GM19099 (cell line): Measurements from ENCODE around the gene RNF217.

Source experiments
- POLR2A ChIP-seq: IDR thresholded peaks from 3 replicates; pipeline ENCODE4 v1.6.1; 2011; ENCODE audit warnings: low read depth; ENCODE audit not compliant: insufficient read length; ENCODE audit errors: extremely low read depth

The RNF217 gene

DNA sequence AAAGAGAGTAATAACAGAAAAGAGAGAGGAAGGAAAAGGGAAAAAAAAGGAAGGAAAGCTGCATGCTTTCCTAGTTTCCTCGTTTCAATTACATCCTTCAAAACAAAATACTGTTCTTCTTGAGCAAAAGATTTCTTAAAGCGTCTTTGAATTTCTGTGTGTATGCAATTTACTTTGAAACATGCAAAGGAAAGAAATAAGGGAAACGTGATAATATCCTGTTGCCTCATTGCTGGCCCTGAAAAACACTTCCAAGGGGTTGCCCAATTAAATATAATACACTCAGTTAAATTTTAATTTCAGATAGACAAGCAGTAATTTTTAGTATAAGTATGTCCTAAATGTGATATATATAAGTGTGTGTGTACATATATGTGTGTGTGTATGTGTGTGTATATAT is 140.2 kb downstream of the RNF217 start:
- no peak for TF ChIP-seq POLR2A

DNA sequence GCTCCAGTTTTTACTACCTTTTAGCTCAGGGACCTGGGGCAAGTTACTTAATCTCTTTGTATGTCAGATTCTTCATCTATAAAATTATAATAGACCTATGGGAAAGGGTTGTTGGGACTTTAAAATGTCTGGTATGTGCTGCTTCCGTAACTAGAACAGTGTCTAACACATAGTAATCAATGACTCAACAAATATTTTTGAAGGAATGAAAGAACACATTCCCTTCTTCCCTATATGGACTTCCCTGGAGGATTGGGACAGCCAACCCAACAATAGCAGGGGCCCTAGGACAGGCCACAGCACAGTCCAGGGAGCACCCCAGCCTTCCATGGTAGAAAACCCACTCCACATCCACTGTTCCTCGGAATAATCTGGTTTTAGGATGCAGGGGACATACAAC is 140.7 kb downstream of the RNF217 start:
- TF ChIP-seq POLR2A = no peak

DNA sequence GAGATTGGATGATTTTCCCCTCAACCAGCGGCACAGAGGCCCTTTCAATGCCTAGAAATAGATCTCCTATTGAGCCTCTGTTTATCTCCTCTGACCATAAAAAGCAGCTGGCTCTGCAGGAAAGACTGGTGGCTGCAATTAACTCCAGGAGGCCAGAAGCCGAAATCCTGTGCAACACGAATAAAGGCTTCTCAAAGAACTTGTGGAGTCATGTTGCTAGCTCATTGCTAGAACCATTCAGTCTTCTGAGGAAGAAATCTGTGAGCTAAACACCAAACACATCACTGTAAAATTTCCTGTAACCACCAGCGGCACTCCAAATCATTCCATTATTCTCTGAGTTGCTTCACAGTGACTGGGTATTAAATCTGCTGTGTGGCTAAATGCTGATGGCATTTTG is 142.2 kb downstream of the RNF217 start:
- no peak for TF ChIP-seq POLR2A

DNA sequence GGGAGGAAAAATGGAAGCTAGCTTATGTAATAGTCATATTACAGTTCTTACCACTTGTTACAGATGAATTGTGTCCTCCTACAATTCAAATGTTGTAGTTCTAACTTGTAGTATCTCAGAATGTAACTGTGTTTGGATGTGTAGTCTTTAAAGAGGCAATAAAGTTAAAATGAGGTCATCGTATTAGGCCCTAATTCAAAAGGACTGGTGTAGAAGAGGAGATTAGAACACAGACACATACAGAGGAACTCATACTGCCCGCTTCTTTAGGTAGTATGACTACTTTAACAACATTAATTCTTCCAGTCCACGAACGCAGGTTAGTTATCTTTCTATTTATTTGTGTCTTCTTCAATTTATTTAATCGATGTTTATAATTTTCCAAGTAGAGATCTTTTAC is 144.8 kb downstream of the RNF217 start:
- TF ChIP-seq POLR2A = no peak

DNA sequence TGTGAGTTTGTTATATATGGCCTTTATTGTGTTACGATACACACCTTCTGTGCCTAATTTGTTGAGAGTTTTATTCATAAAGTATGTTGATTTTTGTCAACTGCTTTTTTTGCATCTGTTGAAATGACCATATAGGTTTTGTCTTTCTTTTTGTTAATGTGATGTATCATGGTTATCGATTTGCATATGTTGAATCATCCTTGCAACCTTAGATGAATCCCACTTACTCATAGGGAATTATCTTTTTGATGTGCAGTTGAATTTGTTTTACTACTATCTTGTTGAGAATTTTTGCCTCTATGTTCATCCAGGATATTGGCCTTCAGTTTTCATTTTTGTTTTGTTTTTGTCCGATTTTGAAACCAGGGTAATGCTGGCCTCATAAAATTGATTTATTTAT is 145.7 kb downstream of the RNF217 start:
- no peak for TF ChIP-seq POLR2A

DNA sequence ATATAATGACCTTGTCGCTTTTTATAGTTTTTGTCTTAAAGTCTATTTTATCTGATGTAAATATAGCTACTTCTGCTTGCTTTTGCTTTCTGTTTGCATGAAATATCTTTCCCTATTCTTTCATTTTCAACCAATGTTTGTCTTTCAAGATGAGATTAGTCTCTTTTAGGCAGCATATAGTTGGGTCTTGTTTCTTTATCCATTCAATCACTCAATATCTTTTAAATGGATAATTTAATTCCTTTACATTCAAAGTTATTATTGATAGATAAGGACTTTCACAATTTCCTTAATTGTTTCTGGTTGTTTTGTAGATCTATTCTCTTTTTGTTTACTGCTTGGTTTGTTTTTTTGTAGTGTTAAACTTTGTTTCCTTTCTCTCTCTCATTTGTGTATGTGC is 147.8 kb downstream of the RNF217 start:
- no peak for TF ChIP-seq POLR2A

DNA sequence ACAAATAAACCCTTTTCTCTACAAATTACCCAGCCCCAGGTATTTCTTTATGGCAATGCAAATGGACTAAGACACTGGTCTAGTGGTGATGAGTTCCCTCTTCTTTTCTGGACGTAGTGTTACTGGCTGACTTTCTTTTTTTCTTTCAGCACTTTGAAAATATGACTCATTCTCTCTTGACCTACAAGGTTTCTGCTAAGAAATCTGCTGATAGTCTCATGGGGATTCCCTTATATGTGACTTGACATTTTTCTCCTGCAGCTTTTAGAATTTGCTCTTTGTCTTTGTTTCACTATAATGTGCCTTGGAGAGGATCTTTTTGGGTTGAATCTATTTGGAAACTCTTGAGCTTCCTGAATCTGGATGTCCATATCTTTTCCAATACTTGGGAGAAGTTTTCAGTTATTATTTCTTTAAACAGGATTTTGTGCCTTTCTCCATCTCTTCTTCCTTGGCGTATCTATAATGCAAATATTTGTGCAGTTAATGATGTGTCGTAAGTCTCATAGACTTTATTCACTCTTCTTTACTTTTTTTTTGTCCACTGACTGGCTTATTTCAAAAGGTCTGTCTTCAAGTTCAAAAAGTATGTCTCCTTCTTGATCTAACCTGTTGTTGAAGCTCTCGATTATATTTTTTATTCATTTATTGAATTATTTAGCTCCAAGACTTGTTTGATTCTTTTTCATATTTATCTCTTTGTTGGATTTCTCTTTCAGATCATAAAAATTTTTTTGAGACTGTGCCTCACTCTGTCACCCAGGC is 149.2 kb downstream of the RNF217 start:
- TF ChIP-seq POLR2A = no peak

DNA sequence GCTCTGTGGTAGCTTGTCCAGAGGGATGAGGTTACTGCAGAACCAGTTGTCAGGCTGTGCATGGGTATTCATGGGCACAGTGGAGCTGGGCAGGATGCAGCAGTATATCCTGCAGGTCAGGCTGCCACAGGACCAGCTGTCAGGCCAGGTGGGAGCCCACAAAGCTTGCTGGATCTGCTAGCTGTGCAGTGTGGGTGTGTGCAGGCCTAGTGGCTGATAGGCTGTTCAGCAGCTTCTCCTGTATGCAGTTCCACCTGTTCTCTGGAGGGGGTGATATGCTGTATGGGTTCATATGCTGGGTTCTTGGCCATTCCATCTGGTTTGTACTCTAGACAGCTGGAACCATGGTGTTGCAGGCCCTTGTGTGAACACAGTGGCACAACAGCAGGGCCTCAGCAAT is 150.7 kb downstream of the RNF217 start:
- no peak for TF ChIP-seq POLR2A

DNA sequence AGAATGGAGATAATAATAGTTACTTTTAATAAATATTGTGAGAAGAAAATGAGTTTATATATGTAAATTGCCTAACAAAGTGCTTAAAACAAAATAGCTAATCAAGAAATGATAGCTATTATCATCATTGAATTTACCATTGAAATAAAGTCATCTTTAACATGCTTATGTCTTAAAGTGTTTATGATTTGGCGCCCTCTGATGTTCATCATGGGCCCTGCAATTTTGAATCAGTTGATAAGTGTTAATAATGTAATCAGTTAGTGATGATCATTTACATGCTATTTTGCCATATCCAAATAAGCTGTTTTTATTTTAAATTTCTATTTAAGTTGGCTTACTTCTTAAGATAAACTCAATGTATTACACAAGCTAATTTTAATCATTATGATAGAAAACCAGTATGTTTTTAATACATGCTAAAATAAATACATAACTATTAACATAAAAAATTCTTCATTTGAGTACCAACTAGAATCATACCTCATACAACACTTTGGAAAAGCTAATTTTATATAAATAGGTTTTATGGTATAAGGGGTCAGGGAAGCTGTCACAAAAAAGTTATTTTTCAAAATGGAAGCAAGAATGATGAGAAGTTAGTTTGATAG is 152.1 kb downstream of the RNF217 start:
- no peak for TF ChIP-seq POLR2A

DNA sequence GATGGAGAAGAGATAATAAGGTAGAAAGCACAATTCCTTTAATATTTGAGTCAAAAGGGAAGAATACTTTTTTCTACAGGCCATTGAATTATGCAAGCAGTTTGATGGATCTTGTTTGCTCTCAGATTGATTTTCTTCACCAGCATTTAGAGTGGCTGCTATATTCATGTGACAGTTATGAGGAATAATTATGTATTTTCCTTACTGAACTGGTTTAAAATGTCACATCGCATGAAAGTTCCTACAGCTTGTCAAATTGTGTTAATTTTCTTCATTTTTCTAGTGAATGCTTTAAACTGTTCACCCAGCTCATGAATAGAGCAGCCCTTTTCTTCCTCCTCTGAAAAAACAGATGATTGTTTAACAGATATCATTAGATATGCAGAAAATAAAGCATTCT is 153.9 kb downstream of the RNF217 start:
- TF ChIP-seq POLR2A = no peak

DNA sequence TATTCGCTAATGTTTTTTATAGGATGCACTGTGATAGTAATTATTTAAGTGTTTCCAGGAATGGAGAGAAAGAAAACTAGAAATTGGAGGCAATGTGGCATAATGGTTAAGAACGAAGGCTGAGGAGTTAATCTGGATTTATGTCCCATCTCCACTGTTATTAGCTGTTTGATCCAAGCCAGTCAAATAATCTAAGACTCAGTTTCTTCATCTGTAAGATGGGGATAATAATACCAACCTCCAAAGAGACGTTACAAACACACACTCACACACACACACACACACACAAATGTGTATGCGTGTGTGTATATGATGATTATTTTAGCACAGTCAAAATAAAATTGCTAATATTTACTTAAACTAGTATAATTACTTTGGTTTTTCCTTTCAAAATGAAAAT is 154.5 kb downstream of the RNF217 start:
- no peak for TF ChIP-seq POLR2A

DNA sequence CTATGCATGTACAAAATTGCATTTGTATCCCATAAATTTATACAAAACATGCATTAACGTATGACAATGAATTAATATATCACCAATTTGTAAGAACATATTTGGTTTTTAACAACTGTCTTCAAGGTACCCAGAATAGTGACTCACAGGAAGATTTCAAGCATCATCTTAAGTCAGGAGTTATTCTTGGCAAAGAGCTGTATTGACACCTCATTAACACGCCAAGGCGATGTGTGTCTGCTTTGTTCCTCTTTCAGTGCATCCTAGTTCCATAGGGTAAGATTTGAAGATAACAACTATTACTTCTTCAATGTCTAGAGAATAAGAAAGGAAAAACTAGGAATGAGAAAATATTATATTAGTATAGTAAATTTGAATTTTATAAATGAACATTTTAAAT is 155.6 kb downstream of the RNF217 start:
- no peak for TF ChIP-seq POLR2A

DNA sequence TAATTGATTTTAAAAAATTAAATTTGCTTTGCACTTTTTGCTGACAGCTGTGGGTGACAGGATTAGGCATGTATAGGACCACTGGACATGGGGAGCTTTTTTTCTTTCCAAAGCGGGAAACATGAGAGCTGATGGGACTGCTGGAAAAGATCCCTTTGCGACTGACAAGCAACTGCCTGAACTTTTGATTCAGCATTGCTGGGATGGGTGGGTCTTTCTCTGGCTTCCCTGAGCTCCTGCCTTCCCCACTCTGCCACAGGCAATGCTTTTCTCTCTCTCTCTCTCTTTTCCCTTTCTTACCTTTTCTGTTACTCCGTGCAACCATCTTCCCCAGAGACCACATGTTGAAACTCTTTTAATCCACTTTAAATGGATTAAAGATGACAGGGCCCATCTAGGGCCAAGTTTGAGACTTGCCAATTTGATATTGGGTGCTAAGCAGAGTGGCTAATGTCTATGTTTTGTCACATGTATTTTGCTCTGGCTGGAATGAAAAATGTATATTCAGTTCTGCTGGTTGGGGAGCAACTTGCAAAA is 157.9 kb downstream of the RNF217 start:
- no peak for TF ChIP-seq POLR2A

DNA sequence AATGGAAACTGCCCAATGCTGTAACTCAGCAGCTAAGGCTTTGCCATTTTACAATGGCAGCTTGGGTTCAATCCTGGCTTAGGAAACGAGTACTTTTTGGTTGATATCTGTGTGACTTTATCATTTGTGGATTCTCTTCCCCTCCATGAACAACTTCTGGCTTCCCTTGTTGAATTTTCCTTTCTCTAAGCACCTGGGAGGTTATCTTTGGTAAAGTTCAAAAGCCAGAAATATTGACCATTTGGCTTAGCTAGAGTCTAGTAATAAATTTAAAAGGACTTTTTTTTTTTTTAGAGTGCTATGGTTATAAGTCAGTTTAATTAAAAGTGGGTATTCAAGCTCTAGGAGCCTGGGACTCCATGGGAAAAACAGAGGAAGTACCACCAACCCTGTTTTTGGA is 159.7 kb downstream of the RNF217 start:
- no peak for TF ChIP-seq POLR2A

DNA sequence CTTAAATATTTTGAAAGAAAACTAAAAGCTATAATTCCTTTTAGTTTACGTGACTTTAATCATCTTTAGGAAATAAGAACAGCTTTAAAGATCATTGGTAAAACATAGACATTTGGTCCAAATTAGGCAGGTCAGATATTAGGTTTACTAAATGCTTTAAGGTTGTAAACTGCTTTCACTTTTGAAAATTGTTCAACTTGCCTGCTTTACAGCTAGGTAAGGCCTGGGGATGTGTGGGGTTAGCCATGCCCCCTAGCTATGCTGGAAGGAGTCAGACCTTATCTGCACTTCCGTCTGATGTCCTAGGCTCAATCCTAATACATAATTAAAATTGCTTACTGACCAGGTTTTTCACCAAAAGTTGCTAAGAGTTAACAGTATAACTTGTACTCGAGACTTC is 160.8 kb downstream of the RNF217 start:
- TF ChIP-seq POLR2A = no peak

DNA sequence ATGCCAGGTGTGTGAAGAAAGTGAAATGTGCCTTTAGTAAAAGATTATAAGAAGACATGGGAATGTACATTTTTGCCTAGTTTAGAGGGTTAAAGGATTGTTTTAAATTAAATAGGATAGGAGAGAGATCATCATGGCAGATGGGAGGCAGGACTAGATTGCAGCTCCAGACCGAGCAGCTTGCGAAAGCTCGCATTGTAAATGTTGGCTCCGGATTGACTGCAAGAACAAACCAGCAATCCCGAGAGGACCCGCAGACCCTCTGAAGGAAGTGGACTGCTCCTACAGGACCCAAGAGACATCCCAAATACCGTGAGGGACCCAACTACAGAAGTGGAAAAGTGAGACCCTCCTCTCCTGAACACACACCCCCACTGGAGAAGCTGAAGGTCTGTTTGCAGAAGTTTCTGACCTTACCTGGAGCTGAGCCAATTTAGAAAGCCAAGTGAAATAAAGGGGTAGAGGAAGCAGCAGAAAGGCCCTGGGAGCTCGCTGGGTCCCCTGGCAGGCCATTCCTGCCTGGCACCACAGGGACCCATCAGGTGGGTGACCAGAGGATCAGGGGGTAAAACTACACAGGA is 161.3 kb downstream of the RNF217 start:
- TF ChIP-seq POLR2A = no peak
